Neural progenitor cell (in vitro differentiated cells): ENCODE results near the gene APIP.

ENCODE experiments used
- EZH2 ChIP-seq: fragments of 200-600 bp; sonication (generic); IDR thresholded peaks from 2 replicates; pipeline ENCODE4 v1.6.1; 2017; ENCODE audit warnings: antibody characterized with exemption, mild to moderate bottlenecking, moderate library complexity
- EZH2phosphoT487 ChIP-seq: fragments of 200-600 bp; sonication (generic); IDR thresholded peaks from 2 replicates; pipeline ENCODE4 v1.6.1; 2017; ENCODE audit warnings: antibody characterized with exemption
- TF ChIP-seq, protein P1 (sequence below): fragments of 200-600 bp; sonication (generic); IDR thresholded peaks from 2 replicates; pipeline ENCODE4 v1.5.1; 2017; ENCODE audit warnings: antibody characterized with exemption, mild to moderate bottlenecking

DNA sequence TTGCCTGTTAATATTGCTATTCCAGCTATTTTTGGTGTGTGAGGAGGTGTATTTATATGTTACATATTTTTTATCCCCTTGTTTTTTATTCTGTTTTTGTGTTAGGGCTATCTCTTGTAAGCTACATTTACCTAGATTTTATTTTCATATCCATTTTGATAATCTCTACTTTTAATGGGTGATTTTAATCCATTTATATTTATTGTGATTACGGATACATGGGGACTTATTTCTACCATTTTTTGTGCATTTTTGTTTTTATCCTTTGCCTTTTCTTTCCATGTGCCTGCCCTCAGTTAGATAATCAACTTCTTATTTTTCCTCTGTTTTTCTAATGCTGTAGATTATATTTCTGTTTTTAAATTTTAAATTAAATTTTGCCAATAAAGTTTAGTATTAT lies 28.5 kb upstream of the APIP start:
- TF ChIP-seq, protein P1, sequence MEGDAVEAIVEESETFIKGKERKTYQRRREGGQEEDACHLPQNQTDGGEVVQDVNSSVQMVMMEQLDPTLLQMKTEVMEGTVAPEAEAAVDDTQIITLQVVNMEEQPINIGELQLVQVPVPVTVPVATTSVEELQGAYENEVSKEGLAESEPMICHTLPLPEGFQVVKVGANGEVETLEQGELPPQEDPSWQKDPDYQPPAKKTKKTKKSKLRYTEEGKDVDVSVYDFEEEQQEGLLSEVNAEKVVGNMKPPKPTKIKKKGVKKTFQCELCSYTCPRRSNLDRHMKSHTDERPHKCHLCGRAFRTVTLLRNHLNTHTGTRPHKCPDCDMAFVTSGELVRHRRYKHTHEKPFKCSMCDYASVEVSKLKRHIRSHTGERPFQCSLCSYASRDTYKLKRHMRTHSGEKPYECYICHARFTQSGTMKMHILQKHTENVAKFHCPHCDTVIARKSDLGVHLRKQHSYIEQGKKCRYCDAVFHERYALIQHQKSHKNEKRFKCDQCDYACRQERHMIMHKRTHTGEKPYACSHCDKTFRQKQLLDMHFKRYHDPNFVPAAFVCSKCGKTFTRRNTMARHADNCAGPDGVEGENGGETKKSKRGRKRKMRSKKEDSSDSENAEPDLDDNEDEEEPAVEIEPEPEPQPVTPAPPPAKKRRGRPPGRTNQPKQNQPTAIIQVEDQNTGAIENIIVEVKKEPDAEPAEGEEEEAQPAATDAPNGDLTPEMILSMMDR, result no peak
- TF ChIP-seq EZH2 (no peak), EZH2phosphoT487 (no peak)
